K562 (cell line): ENCODE results near the gene CLDN5. TPM values are rescaled to one million over a fixed set of nuclear protein-coding genes. Genes with fewer than 3 reads are reported as not detected.

Experiments used
- EGR1 ChIP-seq: fragments of 450-650 bp; conservative IDR thresholded peaks from 2 replicates; pipeline ENCODE4 v1.6.1; 2017; ENCODE audit warnings: mild to moderate bottlenecking
- EP400 ChIP-seq: fragments of 450-650 bp; IDR thresholded peaks from 2 replicates; pipeline ENCODE4 v1.6.1; 2017; ENCODE audit warnings: antibody characterized with exemption, mild to moderate bottlenecking, moderate library complexity
- GTF3C2 ChIP-seq: IDR thresholded peaks from 3 replicates; pipeline ENCODE4 v1.6.1; 2011; ENCODE audit warnings: borderline replicate concordance, mild to moderate bottlenecking, moderate library complexity; ENCODE audit not compliant: insufficient read length; ENCODE audit errors: extremely low read depth
- JUN ChIP-seq, 2 experiments: sonication (generic) in 1 of 2; formaldehyde crosslinking in 1 of 2; IDR thresholded peaks; 2 replicates each; pipeline versions ENCODE4 v1.6.1 to v1.8.0; 2012 to 2022; ENCODE audit warnings: borderline replicate concordance in 2 of 2, mild to moderate bottlenecking in 2 of 2, improper control_type of control experiment in 1 of 2, low read depth in 1 of 2, low read length in 1 of 2, missing genetic modification reagents in 1 of 2
- MEF2D ChIP-seq: conservative IDR thresholded peaks from 2 replicates; pipeline ENCODE4 v1.6.1; 2016; ENCODE audit warnings: low read depth, missing genetic modification characterization, missing compliant biosample characterization
- MYNN ChIP-seq, 2 experiments: sonication (generic); formaldehyde crosslinking in 1 of 2; IDR thresholded peaks; 2 replicates each; pipeline versions ENCODE4 v1.5.0 to v1.6.1; 2016 to 2020; ENCODE audit warnings: antibody characterized with exemption in 1 of 2, missing genetic modification reagents in 1 of 2
- NUFIP1 ChIP-seq: fragments of 450-650 bp; IDR thresholded peaks from 2 replicates; pipeline ENCODE4 v1.6.1; 2018; ENCODE audit not compliant: partially characterized antibody
- SAFB2 ChIP-seq: fragments of 200-400 bp; formaldehyde crosslinking; IDR thresholded peaks from 2 replicates; pipeline ENCODE4 v1.6.1; 2018; ENCODE audit warnings: borderline replicate concordance, low read length, low read depth, moderate library complexity; ENCODE audit not compliant: severe bottlenecking
- TAL1 ChIP-seq: fragments of 450-650 bp; IDR thresholded peaks from 2 replicates; pipeline ENCODE4 v1.6.1; 2016; ENCODE audit warnings: mild to moderate bottlenecking
- WHSC1 ChIP-seq: IDR thresholded peaks from one replicate; pipeline ENCODE4 v1.6.1; 2012; ENCODE audit warnings: low read length, control low read depth, inconsistent platforms
- ZC3H8 ChIP-seq: fragments of 450-650 bp; IDR thresholded peaks from 2 replicates; pipeline ENCODE4 v1.6.1; 2017
- ZKSCAN8 ChIP-seq: fragments of 200-800 bp; sonication (Bioruptor generic); IDR thresholded peaks from 2 replicates; pipeline ENCODE4 v1.6.1; 2016; ENCODE audit warnings: missing genetic modification characterization, missing compliant biosample characterization
- ZNF134 ChIP-seq: fragments of 250-450 bp; sonication (Bioruptor Pico); conservative IDR thresholded peaks from 2 replicates; pipeline ENCODE4 v1.4.0; 2020
- ZNF589 ChIP-seq: fragments of 200-800 bp; sonication (Bioruptor generic); IDR thresholded peaks from 2 replicates; pipeline ENCODE4 v1.6.1; 2016; ENCODE audit warnings: low read depth, missing genetic modification characterization, missing compliant biosample characterization
- polyA plus RNA-seq, 8 experiments: library from polyadenylated mRNA; depleted of rRNA in 4 of 8; stranded (reverse) in 5 of 8; unstranded in 3 of 8; fragments of >200 nt; fragmentation: Nextera tagmentation in 2 of 8; fragmentation: Illumina TruSeq in 1 of 8; extraction: Ambion mirVana in 2 of 8; extraction: Trizol in 1 of 8; gene quantifications; 2 replicates each; pipeline versions ENCODE4 v1.2.1 to v1.2.3, GENCODE V29; 2011 to 2014; ENCODE audit warnings: inconsistent platforms in 1 of 8, missing spikeins in 1 of 8
- total RNA-seq, 7 experiments: library from RNA; depleted of rRNA in 6 of 7; stranded (reverse); fragments of >200 nt in 6 of 7; fragmentation: Illumina TruSeq in 2 of 7; extraction: Trizol in 2 of 7; gene quantifications; 2 replicates each; pipeline versions ENCODE4 v1.2.1 to v1.2.3, GENCODE V29; 2011 to 2021; ENCODE audit warnings: low replicate concordance in 1 of 7
- TF ChIP-seq, protein P1 (sequence below), 2 experiments: fragments of 450-650 bp; IDR thresholded peaks; 2 replicates each; pipeline ENCODE4 v1.6.1; 2016; ENCODE audit warnings: mild to moderate bottlenecking in 2 of 2, borderline replicate concordance in 1 of 2, low read depth in 1 of 2, moderate library complexity in 1 of 2

Gene CLDN5
- total and polyA plus RNA-seq, 9 of the 15 experiments (the other 6 are each of a cell fraction or from before 2014, with no cell fraction given): 0.20 TPM; not detected in 8

DNA sequence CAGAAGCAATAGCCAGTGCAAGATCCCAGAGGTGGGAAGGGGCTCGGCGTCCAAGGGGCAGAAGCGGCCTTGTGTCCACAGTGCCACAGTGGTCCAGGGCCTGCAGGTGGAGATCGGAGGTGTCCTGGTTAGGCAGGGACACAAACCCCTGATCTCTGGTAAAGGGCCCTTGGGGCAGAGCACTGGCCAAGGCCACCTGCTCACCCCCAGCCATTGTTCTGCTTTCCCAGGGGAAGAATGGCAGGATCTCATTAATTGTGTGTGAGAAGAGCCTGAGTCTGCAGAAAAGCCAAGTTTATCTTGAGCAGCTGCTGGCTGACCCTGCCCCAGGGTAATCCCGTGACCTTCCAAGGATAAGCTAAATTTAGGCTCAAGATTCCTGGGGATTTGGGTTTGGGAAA lies 3.1 kb upstream of the CLDN5 start (continued):
- TF ChIP-seq, protein P1, sequence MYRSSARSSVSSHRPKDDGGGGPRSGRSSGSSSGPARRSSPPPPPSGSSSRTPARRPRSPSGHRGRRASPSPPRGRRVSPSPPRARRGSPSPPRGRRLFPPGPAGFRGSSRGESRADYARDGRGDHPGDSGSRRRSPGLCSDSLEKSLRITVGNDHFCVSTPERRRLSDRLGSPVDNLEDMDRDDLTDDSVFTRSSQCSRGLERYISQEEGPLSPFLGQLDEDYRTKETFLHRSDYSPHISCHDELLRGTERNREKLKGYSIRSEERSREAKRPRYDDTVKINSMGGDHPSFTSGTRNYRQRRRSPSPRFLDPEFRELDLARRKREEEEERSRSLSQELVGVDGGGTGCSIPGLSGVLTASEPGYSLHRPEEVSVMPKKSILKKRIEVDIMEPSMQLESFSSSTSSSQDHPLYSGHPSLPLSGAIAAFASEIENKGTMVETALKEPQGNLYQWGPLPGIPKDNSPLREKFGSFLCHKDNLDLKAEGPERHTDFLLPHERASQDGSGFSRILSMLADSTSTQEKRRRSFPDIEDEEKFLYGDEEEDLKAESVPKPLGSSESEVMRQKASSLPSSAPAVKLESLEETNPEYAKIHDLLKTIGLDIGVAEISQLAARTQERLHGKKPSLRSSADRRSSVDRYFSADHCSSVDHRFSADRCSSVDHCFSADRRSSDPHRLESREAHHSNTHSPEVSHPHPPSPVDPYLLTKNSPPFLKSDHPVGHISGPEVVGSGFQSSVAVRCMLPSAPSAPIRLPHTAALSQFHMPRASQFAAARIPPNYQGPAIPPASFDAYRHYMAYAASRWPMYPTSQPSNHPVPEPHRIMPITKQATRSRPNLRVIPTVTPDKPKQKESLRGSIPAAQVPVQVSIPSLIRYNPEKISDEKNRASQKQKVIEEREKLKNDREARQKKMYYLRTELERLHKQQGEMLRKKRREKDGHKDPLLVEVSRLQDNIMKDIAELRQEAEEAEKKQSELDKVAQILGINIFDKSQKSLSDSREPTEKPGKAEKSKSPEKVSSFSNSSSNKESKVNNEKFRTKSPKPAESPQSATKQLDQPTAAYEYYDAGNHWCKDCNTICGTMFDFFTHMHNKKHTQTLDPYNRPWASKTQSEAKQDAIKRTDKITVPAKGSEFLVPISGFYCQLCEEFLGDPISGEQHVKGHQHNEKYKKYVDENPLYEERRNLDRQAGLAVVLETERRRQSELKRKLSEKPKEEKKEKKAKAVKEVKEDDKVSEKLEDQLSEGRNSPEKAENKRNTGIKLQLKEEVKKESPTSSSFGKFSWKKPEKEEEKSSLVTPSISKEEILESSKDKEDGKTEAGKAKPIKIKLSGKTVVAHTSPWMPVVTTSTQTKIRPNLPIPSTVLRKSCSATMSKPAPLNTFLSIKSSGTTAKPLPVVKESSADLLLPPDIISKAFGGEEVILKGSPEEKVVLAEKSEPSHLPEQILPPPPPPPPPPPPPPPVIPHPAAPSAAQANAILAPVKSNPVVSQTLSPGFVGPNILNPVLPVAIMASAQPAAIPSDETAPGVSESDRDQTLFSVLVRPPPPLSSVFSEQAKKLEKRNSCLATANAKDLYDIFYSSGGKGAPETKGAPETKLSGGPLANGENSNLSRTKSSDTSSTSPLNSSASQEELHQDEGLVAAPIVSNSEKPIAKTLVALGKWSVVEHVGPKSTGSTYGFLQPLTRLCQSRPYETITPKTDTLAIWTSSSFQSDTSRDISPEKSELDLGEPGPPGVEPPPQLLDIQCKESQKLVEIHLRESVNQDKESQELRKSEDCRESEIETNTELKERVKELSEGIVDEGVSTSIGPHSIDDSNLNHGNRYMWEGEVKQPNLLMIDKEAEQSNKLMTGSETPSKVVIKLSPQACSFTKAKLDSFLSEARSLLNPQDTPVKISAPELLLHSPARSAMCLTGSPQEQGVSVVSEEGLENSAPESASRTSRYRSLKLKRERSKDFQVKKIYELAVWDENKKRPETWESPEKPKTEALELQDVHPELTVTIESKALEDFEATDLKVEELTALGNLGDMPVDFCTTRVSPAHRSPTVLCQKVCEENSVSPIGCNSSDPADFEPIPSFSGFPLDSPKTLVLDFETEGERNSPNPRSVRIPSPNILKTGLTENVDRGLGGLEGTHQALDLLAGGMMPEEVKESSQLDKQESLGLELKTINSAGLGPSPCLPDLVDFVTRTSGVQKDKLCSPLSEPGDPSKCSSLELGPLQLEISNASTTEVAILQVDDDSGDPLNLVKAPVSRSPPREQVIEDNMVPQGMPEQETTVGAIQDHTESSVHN (IDR thresholded peaks at IDR 0.05; ENCODE audit: borderline replicate concordance in 1 of 2, low read depth in 1 of 2): no peak
- TF ChIP-seq ZKSCAN8 (CRISPR knock-in tag) (no peak), ZNF589 (no peak), TAL1 (no peak), MEF2D (no peak), MYNN (IDR thresholded peaks at IDR 0.05) (no peak), MYNN (CRISPR knock-in tag; IDR thresholded peaks at IDR 0.05) (no peak), JUN (IDR thresholded peaks at IDR 0.05; ENCODE audit: borderline replicate concordance, low read depth, low read length) (no peak), JUN (CRISPR knock-in tag; IDR thresholded peaks at IDR 0.05; ENCODE audit: borderline replicate concordance) (no peak), GTF3C2 (no peak), WHSC1 (no peak), EGR1 (no peak), NUFIP1 (no peak), SAFB2 (no peak), ZC3H8 (no peak), ZNF134 (CRISPR knock-in tag) (no peak), EP400 (no peak)
